ENCODE measurements around the gene SRD5A3. TPM values are rescaled to one million over a fixed set of nuclear protein-coding genes. Genes with fewer than 3 reads are reported as not detected.
"Not testable (repeated sequence)": the region's sequence is repeated elsewhere in the genome, so short reads cannot be mapped to it uniquely, and the experiment has no call there.

SRD5A3 gene
- total and polyA plus RNA-seq, 10 donors: 2.8 to 11.1 (median 5.9) TPM

- Histone ChIP-seq H3K4me1 (peaks cover 0 to 17% (median 13%) of the 10 kb centered on the region in 6 donors), H3K9me3 (no peaks in the 10 kb centered on the region), H3K4me3 (no peak overlapping the region), H3K27me3 (replicated peaks in 1 of 7) (no peaks in the 10 kb centered on the region), H3K36me3 (peaks cover 0 to 10% (median 0%) of the 10 kb centered on the region in 6 donors), H3K27ac (peak overlapping the region in 4 of 8 donors; percentile 37 to 62 (median 52))
- intact Hi-C loops (cut with DNase I; ENCODE audit: low total_unique reads): no loop called here
- 13 to 40% (median 23%) methylated on average over 2 of the region's 2 CpGs for WGBS, 5 donors
- TF ChIP-seq POLR2A (IDR thresholded peaks at IDR 0.05) (no peak), POLR2AphosphoS5 (IDR thresholded peaks at IDR 0.05) (no peak), CTCF (IDR thresholded peaks at IDR 0.05 in 8 of 11, conservative IDR thresholded peaks at IDR 0.05 in 3 of 11) (no peak)
- DNase-seq: no peak
Measured at GRCh38 chr4:55358668-55359067, 12.6 kb downstream of the SRD5A3 start.

- no peak overlapping the region for H3K4me3 ChIP-seq
- peaks cover 0 to 12% (median 0%) of the 10 kb centered on the region in 6 donors for H3K36me3 ChIP-seq
- peak overlapping the region in 4 of 8 donors; percentile 37 to 62 (median 52) for H3K27ac ChIP-seq
- no peak for DNase-seq
- peaks cover 0 to 17% (median 13%) of the 10 kb centered on the region in 6 donors for H3K4me1 ChIP-seq
- no peaks in the 10 kb centered on the region for H3K9me3 ChIP-seq
- TF ChIP-seq CTCF (IDR thresholded peaks at IDR 0.05 in 8 of 11, conservative IDR thresholded peaks at IDR 0.05 in 3 of 11): no peak
- no peak for TF ChIP-seq POLR2AphosphoS5 (IDR thresholded peaks at IDR 0.05)
- no peak for TF ChIP-seq POLR2A (IDR thresholded peaks at IDR 0.05)
- intact Hi-C loops (cut with DNase I; ENCODE audit: low total_unique reads): no loop called here
- H3K27me3 ChIP-seq (replicated peaks in 1 of 7): no peaks in the 10 kb centered on the region
- WGBS, 5 donors: 69 to 92% (median 89%) methylated on average over 8 of the region's 8 CpGs
Measured at GRCh38 chr4:55359397-55359916, 13.4 kb downstream of the SRD5A3 start.

- WGBS, 5 donors: 90 to 96% (median 95%) methylated on average over 9 of the region's 9 CpGs
- H3K9me3 ChIP-seq: not testable (repeated sequence)
Measured at GRCh38 chr4:55362938-55363337, 16.9 kb downstream of the SRD5A3 start.

GRCh38 chr4:55363691-55364351 lies 17.8 kb downstream of the SRD5A3 start:
- Histone ChIP-seq H3K4me1 (peaks cover 0 to 9% (median 7%) of the 10 kb centered on the region in 6 donors), H3K27me3 (replicated peaks in 1 of 7) (no peaks in the 10 kb centered on the region), H3K4me3 (no peak overlapping the region), H3K36me3 (peaks cover 0 to 46% (median 0%) of the 10 kb centered on the region in 6 donors), H3K27ac (peak overlapping the region in 3 of 8 donors; percentile 32 to 61 (median 34)), H3K9me3 (no peaks in the 10 kb centered on the region)
- no peak for DNase-seq
- WGBS, 5 donors: 78 to 90% (median 86%) methylated on average over 9 of the region's 9 CpGs
- TF ChIP-seq POLR2A (IDR thresholded peaks at IDR 0.05): no peak
- no peak for TF ChIP-seq POLR2AphosphoS5 (IDR thresholded peaks at IDR 0.05)
- no peak for TF ChIP-seq CTCF (IDR thresholded peaks at IDR 0.05 in 8 of 11, conservative IDR thresholded peaks at IDR 0.05 in 3 of 11)
- intact Hi-C loops (cut with DNase I; ENCODE audit: low total_unique reads): no loop called here

More at GRCh38 chr4:55362938-55363337, 16.9 kb downstream of the SRD5A3 start:
- peaks cover 0 to 39% (median 0%) of the 10 kb centered on the region in 6 donors for H3K36me3 ChIP-seq
- H3K27ac ChIP-seq: peak overlapping the region in 2 of 8 donors; percentile 10 to 34
- DNase-seq; H3K4me3 ChIP-seq; intact Hi-C loops (cut with DNase I; ENCODE audit: low total_unique reads); H3K27me3 ChIP-seq (replicated peaks in 1 of 7): not testable (repeated sequence)
- peaks cover 0 to 17% (median 13%) of the 10 kb centered on the region in 6 donors for H3K4me1 ChIP-seq

Measured in spleen (tissue), 11 donors.